Neuronal stem cell (in vitro differentiated cells): ENCODE results near the gene SLC9A8.

Source experiments
- DNase-seq: peaks from one replicate; pipeline ENCODE4 v3.0.0-alpha.2; 2013; ENCODE audit warnings: low spot score
- H2AFZ ChIP-seq: one replicate; pipeline ENCODE4 v1.6.1; 2013; ENCODE audit warnings: mild to moderate bottlenecking, low read length, inconsistent platforms
- H2AK5ac ChIP-seq: 2 replicates; pipeline ENCODE4 v1.6.1; 2013; ENCODE audit warnings: low read depth, mild to moderate bottlenecking, inconsistent platforms, low read length, moderate library complexity, mixed read lengths
- H2BK120ac ChIP-seq: 2 replicates; pipeline ENCODE4 v1.6.1; 2013; ENCODE audit warnings: low read depth, mild to moderate bottlenecking, inconsistent platforms, low read length, moderate library complexity, mixed read lengths
- H2BK12ac ChIP-seq: one replicate; pipeline ENCODE4 v1.6.1; 2013; ENCODE audit warnings: low read length, inconsistent platforms
- H2BK15ac ChIP-seq: 2 replicates; pipeline ENCODE4 v1.6.1; 2013; ENCODE audit warnings: mild to moderate bottlenecking, low read length, inconsistent platforms, mixed read lengths
- H2BK5ac ChIP-seq: one replicate; pipeline ENCODE4 v1.6.1; 2013; ENCODE audit warnings: inconsistent platforms, mild to moderate bottlenecking, low read length, moderate library complexity
- H3K14ac ChIP-seq: one replicate; pipeline ENCODE4 v1.6.1; 2013; ENCODE audit warnings: low read length, inconsistent platforms
- H3K18ac ChIP-seq: 2 replicates; pipeline ENCODE4 v1.6.1; 2013; ENCODE audit warnings: low read length, inconsistent platforms
- H3K23ac ChIP-seq: 2 replicates; pipeline ENCODE4 v1.6.1; 2013; ENCODE audit warnings: low read depth, mild to moderate bottlenecking, mixed read lengths, low read length, inconsistent platforms; ENCODE audit not compliant: poor library complexity
- H3K27ac ChIP-seq: replicated peaks from 3 replicates; pipeline ENCODE4 v1.5.1; 2013; ENCODE audit warnings: low read length, inconsistent platforms
- H3K27me3 ChIP-seq, 3 experiments: 2 replicates each; pipeline ENCODE4 v1.6.1; 2013; ENCODE audit warnings: low read length in 3 of 3, mild to moderate bottlenecking in 2 of 3, inconsistent platforms in 1 of 3, low read depth in 1 of 3, mixed read lengths in 1 of 3, moderate library complexity in 1 of 3; ENCODE audit not compliant: control insufficient read depth in 3 of 3, insufficient read depth in 3 of 3
- H3K36me3 ChIP-seq, 2 donors: replicated peaks in 1 of 2; 2 replicates each; pipeline ENCODE4 v1.6.1; 2013; ENCODE audit warnings: low read length in 2 of 2; ENCODE audit not compliant: control insufficient read depth in 2 of 2, insufficient read depth in 2 of 2
- H3K4ac ChIP-seq: 2 replicates; pipeline ENCODE4 v1.6.1; 2013; ENCODE audit warnings: inconsistent platforms, mild to moderate bottlenecking, low read length, moderate library complexity
- H3K4me1 ChIP-seq, 2 donors: 1 replicate in 1 of 2; 2 replicates in 1 of 2; pipeline ENCODE4 v1.6.1; 2013; ENCODE audit warnings: low read length in 2 of 2, low read depth in 1 of 2; ENCODE audit not compliant: control insufficient read depth in 2 of 2, insufficient read depth in 1 of 2
- H3K4me2 ChIP-seq: one replicate; pipeline ENCODE4 v1.6.1; 2013; ENCODE audit warnings: mild to moderate bottlenecking, low read length, inconsistent platforms; ENCODE audit not compliant: insufficient read depth, poor library complexity, severe bottlenecking
- H3K4me3 ChIP-seq, 2 donors: 2 replicates each; pipeline ENCODE4 v1.5.1; 2013; ENCODE audit warnings: low read length in 2 of 2, mild to moderate bottlenecking in 2 of 2, inconsistent platforms in 1 of 2, moderate library complexity in 1 of 2
- H3K79me1 ChIP-seq: one replicate; pipeline ENCODE4 v1.6.1; 2013; ENCODE audit warnings: low read depth, mild to moderate bottlenecking, inconsistent platforms, low read length, moderate library complexity
- H3K9ac ChIP-seq: one replicate; pipeline ENCODE4 v1.6.1; 2013; ENCODE audit warnings: mild to moderate bottlenecking, low read depth, low read length, inconsistent platforms; ENCODE audit not compliant: poor library complexity
- H3K9me3 ChIP-seq, 2 donors: replicated peaks in 1 of 2; 2 replicates each; pipeline versions ENCODE3 to v1.6.1; 2013; ENCODE audit warnings: low read length in 2 of 2, mild to moderate bottlenecking in 2 of 2, inconsistent platforms in 1 of 2, low read depth in 1 of 2, mixed read lengths in 1 of 2, moderate library complexity in 1 of 2; ENCODE audit not compliant: control insufficient read depth in 2 of 2, insufficient read depth in 1 of 2
- H4K8ac ChIP-seq: one replicate; pipeline ENCODE4 v1.6.1; 2013; ENCODE audit warnings: low read depth, mild to moderate bottlenecking, inconsistent platforms, low read length, moderate library complexity
- H4K91ac ChIP-seq: one replicate; pipeline ENCODE4 v1.6.1; 2013; ENCODE audit warnings: low read length, low read depth, mild to moderate bottlenecking, inconsistent platforms; ENCODE audit not compliant: poor library complexity
- WGBS, 2 donors: extraction: QIAGEN DNeasy Blood & Tissue Kit; methylation state at CpG; one replicate each; pipeline ENCODE4 v1.1.7; 2013; ENCODE audit warnings: missing lambda C conversion rate in 2 of 2, mixed read lengths in 1 of 2; ENCODE audit not compliant: insufficient read length in 2 of 2, insufficient replicate concordance in 1 of 2; ENCODE audit errors: extremely low coverage in 2 of 2; 5-methylcytosine and 5-hydroxymethylcytosine counted together

The SLC9A8 gene

GRCh38 chr20:49785149-49785851, 27.3 kb upstream of the SLC9A8 start:
- H2BK15ac ChIP-seq, result no peak overlapping the region
- no peak overlapping the region for H2BK12ac ChIP-seq
- no peak overlapping the region for H3K9ac ChIP-seq
- no peak overlapping the region for H3K23ac ChIP-seq
- H3K14ac ChIP-seq, result no peak overlapping the region
- no peak overlapping the region for H4K91ac ChIP-seq
- H2BK5ac ChIP-seq, result no peak overlapping the region
- peak overlapping the region; percentile 51 for H2AFZ ChIP-seq
- H3K36me3 ChIP-seq, result no peaks in the 10 kb centered on the region
- no peak overlapping the region for H3K4me2 ChIP-seq
- no peak overlapping the region for H3K18ac ChIP-seq
- no peaks in the 10 kb centered on the region for H3K79me1 ChIP-seq
- H3K4me3 ChIP-seq, result no peak overlapping the region
- H3K9me3 ChIP-seq, result no peaks in the 10 kb centered on the region
- H3K27ac ChIP-seq, result no peak overlapping the region
- DNase-seq, result no peak
- no CpG with 5 or more reads among the region's 15 CpGs for WGBS, 2 donors
- H3K4ac ChIP-seq, result no peak overlapping the region
- H2BK120ac ChIP-seq, result no peak overlapping the region
- H3K27me3 ChIP-seq, result no peaks in the 10 kb centered on the region
- peaks cover 0 to 1% of the 10 kb centered on the region in 2 donors for H3K4me1 ChIP-seq
- H4K8ac ChIP-seq, result no peak overlapping the region
- no peak overlapping the region for H2AK5ac ChIP-seq

GRCh38 chr20:49785852-49786175, 26.8 kb upstream of the SLC9A8 start:
- Histone ChIP-seq H3K4me2 (no peak overlapping the region), H3K4me3 (no peak overlapping the region), H3K9ac (no peak overlapping the region), H3K4ac (no peak overlapping the region), H2BK5ac (no peak overlapping the region), H2AFZ (peak overlapping the region; percentile 51), H2AK5ac (no peak overlapping the region), H3K36me3 (no peaks in the 10 kb centered on the region), H2BK12ac (no peak overlapping the region), H3K14ac (no peak overlapping the region), H3K4me1 (peaks cover 0 to 1% of the 10 kb centered on the region in 2 donors), H3K18ac (no peak overlapping the region), H3K23ac (no peak overlapping the region), H4K91ac (no peak overlapping the region), H2BK15ac (no peak overlapping the region), H3K9me3 (no peaks in the 10 kb centered on the region), H2BK120ac (no peak overlapping the region), H3K27me3 (no peaks in the 10 kb centered on the region), H3K27ac (no peak overlapping the region), H4K8ac (no peak overlapping the region), H3K79me1 (no peaks in the 10 kb centered on the region)
- no peak for DNase-seq
- no CpG with 5 or more reads among the region's 4 CpGs for WGBS, 2 donors

GRCh38 chr20:49786196-49786595, 26.4 kb upstream of the SLC9A8 start:
- WGBS, 2 donors, result no CpG with 5 or more reads among the region's 11 CpGs
- Histone ChIP-seq H3K79me1 (no peaks in the 10 kb centered on the region), H3K18ac (no peak overlapping the region), H3K4me3 (no peak overlapping the region), H3K4me2 (no peak overlapping the region), H2BK12ac (no peak overlapping the region), H2AFZ (peak overlapping the region; percentile 51), H3K27ac (no peak overlapping the region), H3K27me3 (no peaks in the 10 kb centered on the region), H2BK5ac (no peak overlapping the region), H3K4me1 (peaks cover 0 to 1% of the 10 kb centered on the region in 2 donors), H3K9me3 (no peaks in the 10 kb centered on the region), H3K14ac (no peak overlapping the region), H3K36me3 (no peaks in the 10 kb centered on the region), H2BK120ac (no peak overlapping the region), H4K91ac (no peak overlapping the region), H2BK15ac (no peak overlapping the region), H3K4ac (no peak overlapping the region), H4K8ac (no peak overlapping the region), H2AK5ac (no peak overlapping the region), H3K23ac (no peak overlapping the region), H3K9ac (no peak overlapping the region)
- no peak for DNase-seq

- Histone ChIP-seq H3K4ac (no peak overlapping the region), H3K79me1 (no peaks in the 10 kb centered on the region), H2BK12ac (no peak overlapping the region), H3K4me3 (no peak overlapping the region), H2AK5ac (no peak overlapping the region), H2BK120ac (no peak overlapping the region), H3K36me3 (no peaks in the 10 kb centered on the region), H4K91ac (no peak overlapping the region), H2BK5ac (no peak overlapping the region), H3K27ac (no peak overlapping the region), H3K14ac (no peak overlapping the region), H3K4me2 (no peak overlapping the region), H4K8ac (no peak overlapping the region), H3K9ac (no peak overlapping the region), H3K4me1 (peaks cover 0 to 1% of the 10 kb centered on the region in 2 donors), H2BK15ac (no peak overlapping the region), H3K27me3 (no peaks in the 10 kb centered on the region), H3K18ac (no peak overlapping the region), H2AFZ (no peak overlapping the region), H3K9me3 (no peaks in the 10 kb centered on the region), H3K23ac (no peak overlapping the region)
- DNase-seq, result no peak
- no CpG with 5 or more reads among the region's 7 CpGs for WGBS, 2 donors
These were observed 25.8 kb upstream of the SLC9A8 start for GRCh38 chr20:49786668-49787370.
